ENCODE measurements around the gene ZZZ3. TPM values are rescaled to one million over a fixed set of nuclear protein-coding genes. Genes with fewer than 3 reads are reported as not detected.

ZZZ3 gene
- total and polyA plus RNA-seq, 2 of the 8 experiments (the other 6 are each of a cell fraction or from before 2014, with no cell fraction given) = 12.8 to 54.6 TPM

DNA sequence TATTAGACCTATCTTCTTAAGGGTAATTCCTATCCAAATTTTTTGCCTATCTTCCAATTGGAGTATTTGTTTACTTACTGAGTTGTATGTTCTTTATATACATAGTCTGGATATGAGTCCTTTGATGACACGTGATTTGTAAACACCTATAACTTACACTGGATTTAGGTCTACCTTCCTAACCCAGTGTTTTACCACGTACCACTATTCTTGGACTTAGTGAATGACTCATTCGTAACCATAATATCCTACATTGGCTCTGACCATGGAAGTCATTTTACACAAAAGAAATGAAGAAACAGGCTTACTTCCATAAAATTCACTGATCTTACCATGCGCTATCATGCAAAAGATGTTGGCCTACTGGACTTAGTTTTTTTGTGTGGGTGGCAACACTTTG is 23.9 kb upstream of the ZZZ3 start (continued):
- no peak for TF ChIP-seq ASH2L (IDR thresholded peaks at IDR 0.05; ENCODE audit: low read length)
- no peak for TF ChIP-seq BCL11A (IDR thresholded peaks at IDR 0.05; ENCODE audit: low read depth in 2 of 2, low read length in 2 of 2)

Data from H1 (cell line).